ENCODE data around the gene TNFRSF8.
"Not testable (repeated sequence)": the region's sequence is repeated elsewhere in the genome, so short reads cannot be mapped to it uniquely, and the experiment has no call there.

Gene TNFRSF8

DNA sequence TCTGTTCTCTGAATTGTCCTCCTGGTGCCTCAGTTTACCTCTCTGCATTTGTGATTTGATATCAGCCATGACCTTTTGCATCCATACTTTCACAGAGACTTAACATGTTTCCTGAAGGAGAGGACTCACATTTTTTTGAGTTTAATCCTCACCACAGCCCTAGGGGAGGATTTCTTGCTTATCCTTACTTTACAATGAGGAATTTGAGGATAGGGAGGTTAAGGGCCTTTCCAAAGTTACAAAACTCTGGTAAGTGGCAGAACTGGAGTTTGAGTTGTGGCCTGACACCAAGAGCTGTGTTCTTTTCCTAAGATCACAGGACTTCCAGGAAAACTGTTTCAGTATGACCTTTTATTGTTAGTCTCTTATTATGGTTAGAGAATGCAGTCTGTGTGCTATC is 34.2 kb downstream of the TNFRSF8 start:
- ChIA-PET POLR2A (ENCODE audit: low non-redundant PET) (no interaction called here), CTCF (interaction anchor here (0.6 kb wide), 1 partner anchor 80 kb away, joined by 5 read pairs; no protein-coding TSS in a partner anchor)
- no peak overlapping the region for H3K27ac ChIP-seq
- no peak for DNase-seq (ENCODE audit: low spot score)
- no peak for TF ChIP-seq CTCF (conservative IDR thresholded peaks at IDR 0.05; ENCODE audit: low read depth)

- CTCF ChIA-PET = no interaction called here
- TF ChIP-seq CTCF (conservative IDR thresholded peaks at IDR 0.05; ENCODE audit: low read depth) = no peak
- POLR2A ChIA-PET (ENCODE audit: low non-redundant PET) = no interaction called here
- no peak for DNase-seq (ENCODE audit: low spot score)
- H3K27ac ChIP-seq = no peak overlapping the region
Observed at GRCh38 chr1:12098786-12099185, 35.7 kb downstream of the TNFRSF8 start.

DNA sequence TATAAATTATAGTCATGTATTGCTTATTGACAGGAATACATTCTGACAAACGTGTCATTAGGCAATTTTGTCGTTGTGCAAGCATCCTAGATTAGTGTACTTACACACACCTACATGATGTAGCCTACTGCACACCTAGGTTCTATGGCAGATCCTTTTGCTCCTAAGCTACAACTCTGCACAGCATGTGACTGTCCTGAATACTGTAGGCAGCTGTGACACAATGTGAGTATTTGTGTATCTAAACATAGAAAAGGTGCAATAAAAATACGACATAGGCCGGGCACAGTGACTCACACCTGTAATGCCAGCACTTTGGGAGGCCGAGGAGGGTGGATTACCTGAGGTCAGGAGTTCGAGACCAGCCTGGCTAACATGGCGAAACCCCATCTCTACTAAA is 36.5 kb downstream of the TNFRSF8 start:
- ChIA-PET POLR2A (ENCODE audit: low non-redundant PET) (no interaction called here), CTCF (no interaction called here)
- no peak for DNase-seq (ENCODE audit: low spot score)
- no peak overlapping the region for H3K27ac ChIP-seq
- TF ChIP-seq CTCF (conservative IDR thresholded peaks at IDR 0.05; ENCODE audit: low read depth) = no peak

DNA sequence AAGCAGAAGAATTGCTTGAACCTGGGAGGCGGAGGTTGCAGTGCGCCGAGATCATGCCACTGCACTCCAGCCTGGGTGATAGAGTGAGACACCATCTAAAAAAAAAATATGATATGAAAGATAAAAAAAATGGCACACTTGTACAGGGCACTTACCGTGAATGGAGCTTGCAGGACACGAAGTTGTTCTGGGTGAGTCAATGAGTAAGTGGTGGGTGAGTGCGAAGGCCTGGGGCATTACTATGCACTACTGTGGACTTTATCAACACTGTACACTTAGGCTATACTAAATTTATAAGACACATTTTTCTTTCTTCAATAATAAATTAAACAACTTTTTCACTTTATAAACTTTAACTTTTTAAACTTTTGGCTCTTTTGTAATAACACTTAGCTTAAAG is 37.0 kb downstream of the TNFRSF8 start:
- no peak for TF ChIP-seq CTCF (conservative IDR thresholded peaks at IDR 0.05; ENCODE audit: low read depth)
- POLR2A ChIA-PET (ENCODE audit: low non-redundant PET) = no interaction called here
- H3K27ac ChIP-seq = no peak overlapping the region
- no peak for DNase-seq (ENCODE audit: low spot score)
- CTCF ChIA-PET = interaction anchor here (0.6 kb wide), 1 partner anchor 1645 kb away, joined by 6 read pairs; no protein-coding TSS in a partner anchor

DNA sequence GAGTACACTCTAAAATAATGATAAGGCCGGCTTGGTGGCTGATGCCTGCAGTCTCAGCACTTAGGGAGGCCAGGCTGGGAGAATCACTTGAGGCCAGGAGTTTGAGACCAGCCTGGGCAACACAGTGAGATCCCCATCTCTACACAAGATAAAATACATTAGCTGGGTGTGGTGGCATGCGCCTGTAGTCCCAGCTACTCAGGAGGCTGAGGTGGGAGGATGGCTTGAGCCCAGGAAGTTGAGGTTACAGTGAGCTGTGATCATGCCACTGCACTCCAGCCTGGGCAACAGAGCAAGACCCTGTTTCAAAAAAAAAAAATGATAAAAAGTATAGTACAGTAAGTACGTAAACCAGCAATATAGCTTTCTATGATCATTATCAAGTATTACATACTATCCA is 38.0 kb downstream of the TNFRSF8 start:
- H3K27ac ChIP-seq; POLR2A ChIA-PET (ENCODE audit: low non-redundant PET); DNase-seq (ENCODE audit: low spot score): not testable (repeated sequence)
- CTCF ChIA-PET = interaction anchor here (1.0 kb wide), 1 partner anchor 18 kb away, joined by 4 read pairs; no protein-coding TSS in a partner anchor

GRCh38 chr1:12102066-12102465 is 39.0 kb downstream of the TNFRSF8 start:
- no peak for DNase-seq (ENCODE audit: low spot score)
- ChIA-PET POLR2A (ENCODE audit: low non-redundant PET) (no interaction called here), CTCF (interaction anchor here (0.6 to 1.2 kb wide), 4 partner anchors 16 to 1804 kb away, joined by 3 to 6 read pairs (median 4); no protein-coding TSS in a partner anchor)
- TF ChIP-seq CTCF (conservative IDR thresholded peaks at IDR 0.05; ENCODE audit: low read depth) = no peak
- H3K27ac ChIP-seq = no peak overlapping the region

- H3K27ac ChIP-seq = no peak overlapping the region
- POLR2A ChIA-PET (ENCODE audit: low non-redundant PET) = no interaction called here
- DNase-seq (ENCODE audit: low spot score) = no peak
- no peak for TF ChIP-seq CTCF (conservative IDR thresholded peaks at IDR 0.05; ENCODE audit: low read depth)
- CTCF ChIA-PET = no interaction called here
Observed at GRCh38 chr1:12104417-12104816, 41.3 kb downstream of the TNFRSF8 start.

Measured in RWPE1 (cell line).